GM18502 (cell line): ENCODE measurements around the gene HAO1.

Experiments used
- ATAC-seq: cut with Tn5 transposase; IDR thresholded peaks from one replicate; pipeline ENCODE4 v1.9.1; 2021; ENCODE audit warnings: mild to moderate bottlenecking; ENCODE audit not compliant: unreplicated experiment, poor library complexity

Gene HAO1

DNA sequence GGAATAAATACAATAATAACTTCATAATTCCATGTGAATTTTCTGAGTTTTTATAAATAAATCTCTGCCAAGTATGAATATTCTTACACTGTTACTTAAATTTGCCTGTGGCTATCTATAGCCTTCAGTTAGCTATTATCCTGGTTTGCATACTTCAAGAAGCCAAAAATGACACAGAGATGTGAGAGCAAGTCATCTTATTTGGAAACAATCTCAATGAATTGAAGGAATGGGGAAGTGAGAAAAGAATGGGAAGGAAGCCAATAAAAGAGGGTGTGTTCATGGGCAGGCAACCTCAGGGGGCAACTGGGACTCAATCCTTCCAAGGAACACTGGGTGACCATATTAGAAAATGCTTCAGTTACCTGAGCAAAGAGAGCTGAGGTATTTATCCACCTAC lies 9.9 kb downstream of the HAO1 start:
- no peak for ATAC-seq

DNA sequence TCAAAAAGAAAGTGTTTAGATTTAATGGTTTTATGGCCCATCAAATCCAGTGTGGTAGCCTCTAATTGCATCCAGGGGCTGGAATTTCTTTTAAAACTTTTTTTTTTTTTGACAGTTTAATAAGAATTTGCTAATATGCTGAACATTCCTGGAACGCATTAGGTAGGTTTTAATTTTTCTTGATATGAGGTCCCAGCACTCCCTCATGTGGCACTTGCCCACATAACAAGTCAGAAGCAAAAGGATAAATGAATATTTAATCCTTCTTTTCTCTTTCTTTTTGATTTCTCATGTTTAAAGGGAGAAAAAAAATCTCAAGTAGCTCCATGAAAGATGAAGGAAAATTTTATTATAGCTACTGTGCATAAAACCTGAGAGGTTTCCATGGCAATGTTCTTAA lies 13.5 kb downstream of the HAO1 start:
- no peak for ATAC-seq

DNA sequence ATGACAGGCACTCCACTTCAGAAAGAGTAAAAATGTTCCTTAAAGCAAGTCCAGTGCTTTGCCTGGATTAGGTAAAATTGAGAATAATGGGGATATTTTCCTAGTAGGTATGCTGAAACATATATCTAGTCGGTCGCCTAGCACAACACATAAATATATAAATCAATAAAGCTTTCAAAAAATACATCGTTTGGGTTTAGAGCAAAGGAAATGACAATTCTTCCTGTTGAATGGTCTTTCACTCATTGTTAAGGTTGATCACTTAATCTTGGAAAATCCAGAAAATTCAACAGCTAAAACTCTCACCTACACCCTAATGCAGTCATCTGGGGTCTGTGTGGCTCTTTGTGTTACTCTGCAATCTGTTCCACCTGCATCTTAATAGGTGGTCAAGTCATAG lies 13.9 kb downstream of the HAO1 start:
- no peak for ATAC-seq

DNA sequence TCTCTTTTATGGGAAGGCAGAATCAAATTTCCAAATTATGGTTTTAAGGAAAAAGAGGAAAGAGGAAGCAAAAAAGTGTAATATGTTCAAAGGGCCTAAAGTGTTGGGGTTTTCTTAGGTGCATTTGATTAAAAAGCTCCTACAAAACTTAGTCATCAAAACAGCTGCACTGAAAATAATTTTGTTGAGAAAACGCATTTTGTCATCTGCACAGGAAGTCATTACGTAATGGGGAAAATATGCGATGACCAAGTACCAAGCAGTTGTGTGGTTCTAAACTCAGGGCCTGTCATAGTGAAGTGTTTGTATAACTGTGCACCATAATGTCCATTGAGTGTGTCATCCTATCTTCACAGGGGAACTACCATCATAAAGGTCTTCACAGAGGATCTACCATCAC lies 15.6 kb downstream of the HAO1 start:
- ATAC-seq = peak; percentile 57

DNA sequence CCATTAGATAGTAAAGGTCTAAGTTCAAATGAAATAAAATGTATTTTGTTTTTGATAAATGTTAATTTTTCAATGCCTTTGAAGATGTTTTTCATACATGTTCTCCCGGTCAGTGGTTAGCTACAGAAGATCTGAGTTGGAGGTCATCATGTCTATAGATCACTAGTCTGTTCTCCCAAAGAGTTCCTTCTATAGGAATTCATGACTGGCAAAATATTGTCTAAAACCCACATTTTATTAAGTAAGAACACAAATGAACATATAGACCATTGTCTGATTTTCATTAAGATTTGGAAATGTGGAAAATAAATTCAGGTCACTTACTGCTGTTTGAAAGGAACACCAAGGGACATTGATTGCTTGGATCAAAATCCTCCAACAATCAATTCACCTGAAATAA lies 23.6 kb downstream of the HAO1 start:
- ATAC-seq = no peak

DNA sequence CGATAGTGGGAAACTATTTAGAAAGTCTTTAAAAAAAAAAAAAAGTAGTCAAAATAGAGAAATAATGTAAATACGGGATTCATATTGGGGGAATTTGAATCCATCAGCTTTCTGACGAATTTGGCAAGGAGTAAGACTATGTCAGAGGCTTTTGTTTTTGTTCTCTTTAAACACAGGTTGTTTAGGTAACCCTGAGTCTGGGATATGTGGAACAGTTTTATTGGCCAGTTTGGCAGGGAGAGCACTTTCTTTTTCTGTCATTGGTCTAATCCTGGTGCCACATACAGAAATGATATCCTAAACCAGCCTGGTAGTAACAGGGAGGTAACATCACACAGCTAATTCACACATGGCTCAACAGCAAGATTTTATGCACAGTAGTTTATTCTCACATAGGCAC lies 27.7 kb downstream of the HAO1 start:
- ATAC-seq = no peak

DNA sequence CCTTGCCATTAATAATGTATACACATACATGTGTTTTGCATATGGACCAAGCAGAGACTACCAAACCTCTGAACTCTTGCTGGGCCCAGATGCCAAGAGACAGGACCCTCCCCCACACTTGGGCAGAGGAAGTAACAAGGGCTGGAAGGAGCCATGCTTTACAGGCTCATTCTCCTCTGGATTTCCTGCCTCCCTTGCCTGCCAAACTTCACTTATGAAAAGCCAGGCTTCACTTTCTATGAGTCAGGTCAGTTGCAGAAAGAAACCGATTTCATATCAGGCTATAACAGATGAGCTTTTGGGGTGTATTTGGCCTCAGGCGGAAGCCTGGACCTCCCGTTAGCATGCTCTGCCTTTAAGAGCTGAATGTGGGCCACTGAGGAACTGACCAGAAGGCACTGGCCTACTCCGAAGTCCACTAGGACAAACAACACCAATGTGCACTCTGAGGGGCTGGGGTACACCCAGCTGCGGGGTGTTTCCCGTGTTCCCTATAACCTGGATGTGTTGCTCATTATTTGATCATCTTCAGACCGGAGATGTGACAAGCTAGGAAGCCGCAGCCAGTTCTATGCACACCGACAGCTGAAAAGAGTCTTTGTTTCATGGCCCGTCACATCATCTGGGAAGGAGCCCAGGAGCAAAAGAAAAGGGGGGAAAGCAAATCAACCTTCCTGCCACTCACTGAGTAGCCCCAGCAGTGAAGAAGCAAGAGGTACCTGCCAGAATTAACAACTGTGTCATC lies 28.5 kb downstream of the HAO1 start:
- no peak for ATAC-seq

DNA sequence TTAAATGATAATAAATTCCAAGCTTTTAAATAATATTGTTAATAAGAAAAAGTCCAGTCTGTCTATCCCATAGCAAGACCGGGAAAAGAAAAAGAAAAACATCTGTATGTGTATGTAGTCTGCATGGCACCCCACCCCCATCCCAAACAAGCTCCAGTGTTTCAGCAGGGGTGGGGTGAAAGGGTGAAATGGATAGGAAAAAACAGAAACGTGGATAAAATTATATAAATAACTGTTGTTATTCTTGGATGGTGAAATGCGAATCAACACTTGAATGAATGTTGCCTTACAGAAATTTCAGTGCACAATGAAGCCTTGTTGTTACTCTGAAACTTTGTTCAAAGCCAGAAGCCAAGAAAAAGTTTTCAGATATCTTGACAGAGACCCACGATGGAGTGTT lies 31.4 kb downstream of the HAO1 start:
- no peak for ATAC-seq

DNA sequence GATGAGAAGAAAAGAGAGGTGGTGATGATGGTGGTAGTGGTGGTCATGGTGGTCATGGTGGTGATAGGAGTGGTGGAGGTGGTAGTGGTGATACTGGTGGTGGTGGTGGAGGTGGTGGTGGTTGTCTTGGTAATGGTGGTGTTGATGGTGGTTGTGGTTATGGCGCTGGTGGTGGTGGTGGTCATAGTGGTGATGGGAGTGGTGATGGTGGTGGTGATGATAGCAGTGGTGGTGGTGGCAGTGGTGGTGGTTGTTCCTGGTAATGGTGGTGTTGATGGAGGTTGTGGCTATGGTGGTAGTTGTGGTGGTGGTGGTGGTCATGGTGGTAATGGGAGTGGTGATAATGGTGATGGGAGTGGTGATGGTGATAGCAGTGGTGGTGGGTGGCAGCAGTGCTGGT lies 36.8 kb downstream of the HAO1 start:
- no peak for ATAC-seq

DNA sequence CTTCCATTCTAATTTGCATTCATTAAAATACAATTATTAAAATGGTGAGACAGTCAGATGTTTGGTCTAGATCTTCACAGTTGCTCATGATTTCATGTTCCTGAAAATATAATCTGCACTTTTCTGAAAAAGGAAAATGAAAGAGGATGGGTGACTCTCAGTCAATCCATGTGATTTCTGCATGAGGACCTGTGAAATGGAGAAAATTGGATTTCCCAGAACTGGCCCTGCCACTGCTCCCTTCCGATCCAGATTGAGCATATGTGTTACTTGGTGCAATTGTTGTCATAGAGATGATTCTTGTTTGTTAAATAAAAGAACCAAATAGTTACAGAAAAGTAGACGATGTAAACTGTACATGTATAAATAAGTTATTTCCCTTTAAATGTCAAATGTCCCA lies 37.4 kb downstream of the HAO1 start:
- ATAC-seq = no peak

DNA sequence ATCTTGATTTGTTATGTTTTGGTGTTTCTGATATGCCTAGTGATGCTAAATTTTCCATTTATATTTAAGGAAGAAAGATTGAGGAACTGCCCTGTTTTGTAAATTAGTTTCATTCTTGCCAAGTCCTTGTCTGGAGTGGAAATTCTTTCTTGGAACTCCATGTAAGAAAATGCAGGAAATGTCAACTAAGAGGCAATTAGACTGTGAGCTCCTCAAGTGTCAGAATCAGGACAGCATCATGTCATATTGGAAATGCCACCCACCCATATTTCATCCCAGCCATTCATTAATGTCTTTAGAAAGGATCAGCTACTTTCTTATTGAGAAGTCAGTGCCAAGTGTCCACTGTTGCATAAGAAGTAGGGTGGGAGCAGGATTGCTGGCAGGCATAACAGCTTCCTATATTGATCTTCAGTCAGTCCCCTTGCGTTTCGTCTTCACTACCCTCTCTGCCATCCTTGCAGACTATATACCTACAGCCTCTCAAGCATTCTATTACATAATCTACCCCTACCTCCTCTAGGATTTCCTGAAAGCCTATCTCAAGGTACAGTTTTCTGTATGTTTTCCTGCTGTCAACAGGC lies 42.4 kb downstream of the HAO1 start:
- ATAC-seq = no peak

DNA sequence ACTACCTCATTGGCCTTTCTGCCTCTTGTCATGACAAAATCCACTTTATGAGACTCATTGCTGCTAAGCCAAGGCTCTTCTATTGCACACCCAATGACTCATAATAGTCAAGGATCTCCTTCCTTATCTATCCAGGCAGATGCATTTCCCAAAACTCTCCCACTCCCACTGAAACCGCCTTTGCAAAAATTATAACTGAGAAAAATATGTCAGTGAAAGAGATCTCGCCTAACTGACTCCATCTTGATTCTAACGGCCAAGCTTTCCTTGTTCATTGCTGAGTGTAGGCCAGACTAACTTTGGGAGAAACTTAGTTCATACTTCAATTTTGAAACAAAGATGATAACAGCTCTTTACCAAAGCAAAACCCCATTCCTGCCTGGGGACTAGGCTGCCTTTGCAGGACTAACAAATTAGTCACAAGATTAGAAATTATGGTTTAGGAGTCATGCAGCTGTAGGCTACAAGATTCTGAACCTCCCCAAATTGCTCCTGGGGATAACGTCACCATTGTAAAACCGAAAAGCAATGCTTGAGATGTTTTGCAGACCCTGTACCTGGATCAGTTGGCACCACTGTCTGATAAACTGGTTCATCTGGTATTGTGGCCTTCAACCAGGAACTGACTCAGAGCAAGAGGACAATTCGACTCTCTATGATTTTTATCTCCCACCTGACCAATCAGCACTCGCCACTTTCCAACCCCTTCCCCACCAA lies 47.1 kb downstream of the HAO1 start:
- ATAC-seq = no peak

DNA sequence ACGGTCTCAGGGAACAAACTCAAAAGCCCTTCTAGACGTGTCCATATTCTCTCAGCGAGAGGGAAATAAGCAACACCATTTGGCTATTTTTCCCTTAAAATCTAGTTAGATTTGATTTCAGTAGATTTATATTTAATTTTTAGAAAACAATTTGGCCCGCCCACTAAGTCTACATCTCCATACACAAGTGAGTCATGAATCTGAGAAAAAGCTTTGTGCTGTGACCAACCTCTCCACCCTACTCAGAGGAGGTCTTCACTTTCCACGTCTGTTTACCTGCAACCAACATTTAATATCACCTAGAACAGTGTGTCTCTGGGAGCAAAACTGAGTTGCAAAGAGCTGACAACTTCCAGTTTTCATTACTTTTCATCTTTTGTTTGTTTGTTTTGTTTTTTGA lies 48.6 kb downstream of the HAO1 start:
- ATAC-seq = no peak

DNA sequence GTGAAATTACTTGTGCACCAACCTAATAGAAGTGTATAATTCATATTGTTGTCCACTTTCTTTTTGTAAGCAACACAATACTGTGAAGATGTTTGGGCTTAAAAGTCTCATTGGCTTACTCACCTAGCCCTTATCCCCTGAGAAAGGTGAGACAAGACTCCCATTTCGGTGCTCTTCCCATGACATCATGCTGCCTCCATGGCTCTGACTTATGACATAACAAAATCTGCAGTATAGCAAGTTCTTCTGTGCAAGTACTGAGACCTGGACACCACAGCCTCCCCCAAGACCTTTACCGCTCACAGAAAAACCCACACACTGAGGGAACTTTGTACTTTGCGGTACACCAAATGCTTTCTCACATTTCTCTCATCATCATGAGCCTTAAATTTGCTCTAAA lies 50.5 kb downstream of the HAO1 start:
- no peak for ATAC-seq

DNA sequence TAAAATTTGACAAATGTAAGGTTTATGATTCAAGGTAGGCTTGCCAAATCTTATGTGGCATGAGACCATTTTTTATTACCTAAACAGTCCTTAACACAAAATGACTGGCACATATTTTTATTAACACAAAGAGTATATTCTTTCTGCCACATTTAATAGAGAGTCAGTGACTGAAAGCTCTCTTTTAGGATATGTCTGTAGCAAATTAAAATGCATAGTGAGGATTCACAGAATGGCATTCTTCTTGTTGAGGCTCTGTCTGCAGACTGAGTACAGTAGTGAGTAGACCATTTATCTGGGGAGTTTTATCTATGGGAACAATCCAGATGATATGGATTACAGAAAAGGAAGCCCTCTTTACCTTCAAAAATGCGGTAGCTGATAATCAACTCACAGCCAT lies 56.5 kb downstream of the HAO1 start:
- no peak for ATAC-seq

DNA sequence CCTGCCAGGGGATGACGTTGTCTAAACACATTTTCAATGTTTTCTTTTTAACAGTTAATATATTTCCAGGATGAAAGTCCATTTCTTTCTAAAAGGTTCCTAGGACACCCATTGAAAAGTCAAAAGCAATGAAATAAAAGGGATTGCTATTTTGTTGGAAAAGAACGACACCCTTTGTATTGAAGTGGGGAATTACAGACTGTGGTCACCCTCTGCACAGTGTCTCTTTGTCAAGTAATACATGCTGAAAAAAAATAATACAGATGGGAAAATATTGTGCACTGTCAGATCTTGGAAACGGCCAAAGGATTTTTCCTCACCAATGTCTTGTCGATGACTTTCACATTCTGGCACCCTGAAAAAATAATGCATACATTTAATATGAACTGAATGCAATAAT lies 56.9 kb downstream of the HAO1 start:
- ATAC-seq = no peak

DNA sequence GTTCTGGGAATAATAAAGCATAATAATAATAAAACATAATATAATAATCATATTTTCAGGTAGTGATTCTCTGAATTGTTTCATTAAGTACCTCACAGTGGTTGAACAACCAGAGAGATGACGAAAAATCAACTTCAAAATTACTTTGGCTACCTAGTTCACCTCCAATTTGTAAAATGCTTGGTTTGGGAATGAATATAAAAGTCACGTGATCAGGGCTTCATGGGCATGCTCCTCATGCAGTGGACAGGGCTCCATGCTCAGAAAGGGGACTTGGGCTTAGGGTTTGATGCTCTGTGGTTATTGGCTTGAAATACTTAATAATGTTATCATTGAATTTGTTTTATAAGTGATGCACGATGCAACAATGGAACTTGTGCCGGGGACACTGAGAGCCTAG lies 58.2 kb downstream of the HAO1 start:
- ATAC-seq = no peak

DNA sequence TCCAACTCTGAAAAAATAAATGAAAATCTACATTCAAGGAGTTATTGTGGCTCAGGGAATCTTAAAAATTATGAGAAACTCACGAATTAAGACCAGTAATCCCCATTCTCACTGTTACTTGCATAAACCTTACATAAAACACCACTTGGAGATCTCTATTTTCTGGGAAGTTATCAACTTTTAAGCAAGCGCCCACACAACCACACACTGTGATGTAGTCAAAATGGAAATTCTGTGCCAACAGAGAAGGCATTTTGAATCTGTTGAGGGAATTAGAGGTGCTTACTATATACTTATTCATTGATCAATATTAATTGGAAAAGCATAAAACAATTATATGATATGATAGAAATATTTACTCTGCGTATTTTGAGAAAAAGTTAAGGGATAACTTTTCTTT lies 58.7 kb downstream of the HAO1 start:
- no peak for ATAC-seq

DNA sequence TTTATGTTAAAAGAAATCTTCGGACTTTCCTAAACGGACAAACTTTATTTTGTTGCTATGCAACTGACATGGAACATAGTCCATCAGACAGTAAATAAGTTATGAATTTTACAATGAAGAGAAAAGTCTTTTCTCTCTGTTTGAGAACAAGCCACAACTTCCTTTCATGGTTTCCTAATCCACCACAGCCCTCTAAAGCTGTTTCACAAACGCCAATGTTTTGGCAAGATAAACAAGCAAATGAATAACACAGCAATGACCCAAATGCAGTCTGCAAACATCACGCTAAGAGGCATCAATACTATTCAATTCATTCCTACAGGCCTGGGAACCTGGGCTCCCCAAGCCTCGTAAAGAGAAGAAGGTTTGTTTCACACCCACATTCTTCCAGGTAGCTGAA lies 60.4 kb downstream of the HAO1 start:
- ATAC-seq = peak; percentile 66

DNA sequence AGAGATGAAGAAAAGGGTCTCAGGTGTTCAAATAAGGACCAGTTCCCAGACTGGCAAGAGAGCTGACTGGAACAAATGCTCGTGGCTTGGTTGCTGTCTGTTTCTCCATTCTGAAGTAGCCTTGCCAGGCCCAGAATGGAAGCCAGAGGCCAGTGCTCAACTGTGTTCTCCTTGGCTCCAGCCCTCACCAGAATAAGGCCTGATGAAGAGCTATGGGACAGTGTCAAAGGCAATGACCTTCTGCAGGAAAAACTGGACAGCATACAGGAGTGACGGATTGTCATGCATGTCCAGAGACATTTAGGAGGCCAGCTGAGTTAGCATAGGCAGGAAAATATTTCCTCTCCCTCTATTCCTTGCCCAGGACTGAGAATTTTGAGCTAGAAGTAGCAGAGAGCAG lies 72.2 kb downstream of the HAO1 start:
- ATAC-seq = no peak

DNA sequence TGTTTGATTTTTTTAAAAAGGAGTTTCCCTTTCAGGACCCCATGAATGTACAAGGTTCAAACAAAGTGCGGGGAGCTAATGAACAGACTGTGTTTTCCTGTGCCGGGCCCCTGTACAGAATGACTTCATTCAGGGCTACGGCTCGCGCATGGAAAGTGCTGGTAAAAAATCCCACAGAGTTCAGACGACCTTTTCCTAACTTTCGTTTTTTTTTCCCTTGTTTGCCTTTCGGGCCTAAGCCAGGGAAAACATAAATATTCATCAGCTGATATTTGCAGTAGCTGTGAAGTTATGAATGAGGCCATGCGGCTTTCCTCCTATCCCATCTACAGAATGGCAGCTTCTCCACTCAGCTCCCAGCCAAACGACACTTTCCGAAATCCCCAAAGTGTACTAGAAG lies 74.0 kb downstream of the HAO1 start:
- ATAC-seq = no peak

DNA sequence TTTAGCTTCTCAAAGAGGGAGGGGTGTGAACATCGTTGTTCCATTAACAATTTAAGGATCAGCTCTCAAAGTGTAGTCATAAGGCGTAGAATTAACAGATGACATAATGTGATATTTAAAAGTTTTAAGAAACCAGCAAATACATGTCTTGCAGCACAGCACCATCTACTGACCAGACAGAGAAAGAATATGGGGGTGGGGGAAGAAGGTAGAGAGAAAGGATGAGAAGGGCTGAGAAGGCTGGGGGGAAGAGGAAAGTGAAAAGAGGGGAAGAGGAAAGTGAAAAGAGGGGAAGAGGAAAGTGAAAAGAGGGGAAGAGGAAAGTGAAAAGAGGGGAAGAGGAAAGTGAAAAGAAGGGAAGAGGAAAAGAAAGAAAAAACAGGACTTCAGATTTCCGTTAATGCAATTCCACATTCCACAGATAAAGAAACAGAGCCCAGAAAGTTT lies 80.9 kb downstream of the HAO1 start:
- ATAC-seq = peak; percentile 79
